ENCODE results near the gene CD300A. TPM values are rescaled to one million over a fixed set of nuclear protein-coding genes. Genes with fewer than 3 reads are reported as not detected.
"Not testable (repeated sequence)": the region's sequence is repeated elsewhere in the genome, so short reads cannot be mapped to it uniquely, and the experiment has no call there.

CD300A gene
- total RNA-seq, 1 donor from 2014 or later, result 2.4 TPM

DNA sequence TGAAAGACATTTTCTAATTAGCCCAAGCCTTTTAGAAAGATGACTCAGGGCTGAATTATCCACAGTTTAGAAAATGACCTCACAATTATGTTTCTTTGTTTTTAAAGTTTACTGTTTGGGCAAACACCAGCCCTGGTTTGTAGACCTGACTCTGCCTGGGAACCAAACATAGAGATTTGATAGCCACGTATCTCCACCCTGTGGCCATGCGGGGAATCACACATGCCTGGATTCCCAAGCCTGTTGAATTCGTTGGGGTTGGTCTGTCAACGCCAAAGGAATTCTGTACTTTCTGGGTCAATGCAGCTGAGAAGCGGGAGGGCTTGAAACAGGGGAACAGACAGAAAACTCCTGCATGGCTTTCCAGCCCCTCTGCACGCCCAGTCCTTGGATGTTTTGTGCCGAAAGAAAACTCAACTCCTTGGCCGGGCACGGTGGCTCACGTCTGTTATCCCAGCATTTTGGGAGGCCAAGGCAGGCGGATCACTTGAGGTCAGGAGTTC is 26.9 kb downstream of the CD300A start:
- DNase-seq (ENCODE audit: missing footprints) (peak; percentile 82), ATAC-seq (peak; percentile 70)
- intact Hi-C loops (cut with DNase I), result loop anchor here (2.0 to 5.0 kb wide), 2 partner anchors 125 to 191 kb away; no protein-coding TSS in a partner anchor

DNA sequence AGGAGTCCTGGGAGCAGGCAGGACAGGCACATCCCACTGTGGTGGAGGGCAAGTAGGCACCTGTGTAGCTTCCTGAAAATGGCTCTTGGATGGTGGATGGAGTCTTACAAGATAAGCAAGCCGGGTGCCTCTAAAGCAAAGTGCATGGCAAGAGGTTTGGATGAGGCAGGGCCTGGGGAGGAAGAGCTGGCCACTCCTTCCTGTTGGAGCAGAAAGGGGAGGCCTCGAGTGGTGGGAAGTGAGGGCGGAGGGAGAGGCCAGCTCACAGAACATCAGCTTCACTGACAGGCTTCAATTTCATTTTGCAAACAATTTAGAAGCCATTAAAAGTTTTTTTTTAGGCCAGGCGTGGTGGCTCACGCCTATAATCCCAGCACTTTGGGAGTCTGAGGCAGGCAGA is 31.0 kb downstream of the CD300A start:
- ATAC-seq, result no peak
- intact Hi-C loops (cut with DNase I), result no loop called here
- no peak for DNase-seq (ENCODE audit: missing footprints)

DNA sequence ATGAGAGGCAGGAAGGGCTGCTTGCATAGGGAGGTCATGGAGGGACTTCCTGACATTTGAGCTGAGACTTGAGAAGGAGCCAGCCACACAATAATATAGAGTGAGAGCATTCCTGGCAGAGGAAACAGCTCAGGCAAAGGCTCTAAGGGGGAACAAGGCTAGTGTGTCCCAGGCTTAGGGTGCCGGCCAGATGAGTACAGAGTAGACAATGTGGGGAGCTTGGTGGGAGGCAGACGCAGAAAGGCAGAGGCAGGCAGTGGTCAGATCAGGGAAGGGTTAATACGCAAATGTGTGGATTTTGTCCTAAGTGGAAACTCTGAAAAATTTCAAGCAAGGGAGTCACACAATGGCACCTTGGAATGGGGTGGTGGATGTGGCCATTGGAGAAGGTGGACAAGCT is 33.6 kb downstream of the CD300A start:
- intact Hi-C loops (cut with DNase I), result no loop called here
- ATAC-seq (no peak), DNase-seq (ENCODE audit: missing footprints) (no peak)

DNA sequence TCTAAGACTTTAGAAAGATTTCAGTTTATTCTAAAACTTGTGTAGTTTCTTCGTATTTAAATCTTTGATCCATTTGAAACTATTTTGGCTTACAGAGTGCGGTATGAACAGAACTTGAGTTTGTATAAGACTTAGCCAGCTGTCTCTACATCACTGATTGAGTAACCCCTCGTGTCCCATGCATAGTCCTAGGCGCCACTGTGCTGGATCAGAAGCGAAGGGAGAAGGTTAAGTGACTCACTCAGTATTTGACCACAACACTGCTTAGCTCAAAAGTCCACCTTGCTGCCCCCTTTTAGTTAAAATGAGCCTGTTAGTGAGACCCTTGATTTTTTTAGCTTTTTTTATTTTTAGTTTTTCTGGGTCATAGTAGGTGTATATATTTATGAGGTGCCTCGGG is 36.4 kb downstream of the CD300A start:
- DNase-seq (ENCODE audit: missing footprints) (no peak), ATAC-seq (no peak)
- intact Hi-C loops (cut with DNase I), result no loop called here

DNA sequence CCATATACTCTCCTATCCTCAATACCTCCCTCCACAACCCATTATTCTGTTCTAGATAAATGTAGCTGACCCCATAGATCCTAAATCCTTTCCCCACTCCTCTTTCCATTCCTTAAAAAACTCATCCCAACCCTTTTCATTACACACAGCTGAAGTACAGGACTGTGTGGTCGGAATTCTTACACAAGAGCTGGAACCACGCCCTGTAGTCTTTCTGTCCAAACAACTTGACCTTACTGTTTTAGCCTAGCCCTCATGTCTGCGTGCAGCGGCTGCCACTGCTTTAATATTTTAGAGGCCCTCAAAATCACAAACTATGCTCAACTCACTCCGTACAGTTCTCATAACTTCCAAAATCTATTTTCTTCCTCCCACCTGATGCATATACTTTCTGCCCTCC is 37.5 kb downstream of the CD300A start:
- intact Hi-C loops (cut with DNase I); ATAC-seq; DNase-seq (ENCODE audit: missing footprints): not testable (repeated sequence)

DNA sequence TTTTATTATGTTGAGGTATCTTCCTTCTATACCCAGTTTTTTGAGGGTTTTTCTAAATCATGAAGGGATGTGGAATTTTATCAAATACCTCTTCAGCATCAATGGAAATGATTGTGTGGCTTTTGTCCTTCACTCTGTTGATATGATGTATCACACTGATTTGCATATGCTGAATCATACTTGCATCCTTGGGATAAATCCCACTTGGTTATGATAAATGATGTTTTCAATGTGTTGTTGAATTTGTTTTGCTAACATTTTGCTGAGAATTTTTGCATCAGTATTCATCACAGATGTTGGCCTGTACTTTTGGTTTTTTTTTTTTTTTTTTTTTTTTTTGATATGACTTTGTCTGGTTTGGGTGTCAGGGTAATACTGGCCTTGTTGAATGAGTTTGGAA is 41.7 kb downstream of the CD300A start:
- ATAC-seq (no peak), DNase-seq (ENCODE audit: missing footprints) (no peak)

DNA sequence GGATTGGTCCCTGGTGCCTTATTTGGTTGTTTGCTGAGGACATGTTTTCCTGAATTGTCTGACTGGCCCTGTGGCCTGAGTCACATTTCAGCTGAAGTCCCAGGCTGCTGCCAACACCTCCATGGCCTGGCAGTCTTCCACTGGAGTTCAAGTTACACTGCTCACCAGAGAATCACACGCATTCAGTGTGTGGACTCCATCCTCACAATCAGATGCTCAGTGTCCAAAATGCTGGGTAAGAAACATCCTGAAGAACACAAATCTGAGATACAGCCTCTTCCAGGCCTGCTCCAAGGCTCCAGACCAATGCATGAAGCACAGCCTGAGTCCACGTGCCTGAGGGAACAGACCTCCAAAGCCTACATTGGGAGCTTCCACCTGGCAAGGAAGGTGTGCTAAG is 45.6 kb downstream of the CD300A start:
- intact Hi-C loops (cut with DNase I), result no loop called here
- ATAC-seq (peak; percentile 67), DNase-seq (ENCODE audit: missing footprints) (no peak)

More for the DNA sequence above, 41.7 kb downstream of the CD300A start:
- intact Hi-C loops (cut with DNase I), result no loop called here

DNA sequence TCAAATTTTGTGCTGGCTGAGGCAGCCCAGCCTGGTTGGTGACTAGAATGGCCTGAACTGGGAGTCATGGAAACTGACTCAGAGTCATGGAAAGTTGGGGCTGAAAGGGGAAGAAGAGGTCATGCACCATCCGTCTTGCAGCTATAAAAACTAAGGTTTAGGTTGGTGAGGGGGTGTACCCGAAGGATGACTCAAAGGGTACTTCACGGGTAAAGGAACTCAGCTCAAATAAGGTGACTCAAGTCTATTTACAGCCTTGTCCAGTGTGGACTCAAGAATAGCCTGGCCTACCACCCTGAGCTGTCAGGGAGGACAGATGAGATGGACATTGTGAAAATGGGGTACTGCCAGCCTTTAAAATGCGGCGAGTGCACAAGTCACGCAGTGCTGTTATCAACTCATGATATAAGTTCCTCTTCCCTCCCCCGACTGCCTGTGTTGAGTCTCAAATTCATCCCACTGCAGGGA is 46.2 kb downstream of the CD300A start:
- DNase-seq (ENCODE audit: missing footprints), result no peak
- ATAC-seq, result peak; percentile 39
- intact Hi-C loops (cut with DNase I), result no loop called here

DNA sequence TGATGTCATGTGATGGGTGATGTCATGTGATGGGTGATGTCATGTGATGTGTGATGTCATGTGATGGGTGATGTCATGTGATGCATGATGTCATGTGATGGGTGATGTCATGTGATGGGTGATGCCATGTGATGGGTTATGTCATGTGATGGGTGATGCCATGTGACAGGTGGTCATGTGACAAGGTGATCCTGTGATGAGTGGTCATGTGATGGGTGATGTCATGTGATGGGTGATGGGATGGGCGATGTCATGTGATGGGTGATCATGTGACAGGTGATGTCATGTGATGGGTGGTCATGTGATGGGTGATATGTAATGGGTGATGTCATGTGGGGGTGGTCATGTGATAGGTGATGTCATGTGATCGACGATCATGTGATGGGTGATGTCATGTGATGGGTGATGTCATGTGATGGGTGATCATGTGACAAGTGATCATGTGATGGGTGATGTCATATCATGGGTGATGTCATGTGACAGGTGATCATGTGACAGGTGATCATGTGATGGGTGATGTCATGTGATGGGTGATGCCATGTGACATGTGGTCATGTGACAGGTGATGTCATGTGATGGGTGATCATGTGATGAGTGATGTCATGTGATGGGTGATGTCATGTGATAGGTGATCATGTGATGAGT is 47.7 kb downstream of the CD300A start:
- DNase-seq (ENCODE audit: missing footprints) (no peak), ATAC-seq (no peak)
- intact Hi-C loops (cut with DNase I), result no loop called here

DNA sequence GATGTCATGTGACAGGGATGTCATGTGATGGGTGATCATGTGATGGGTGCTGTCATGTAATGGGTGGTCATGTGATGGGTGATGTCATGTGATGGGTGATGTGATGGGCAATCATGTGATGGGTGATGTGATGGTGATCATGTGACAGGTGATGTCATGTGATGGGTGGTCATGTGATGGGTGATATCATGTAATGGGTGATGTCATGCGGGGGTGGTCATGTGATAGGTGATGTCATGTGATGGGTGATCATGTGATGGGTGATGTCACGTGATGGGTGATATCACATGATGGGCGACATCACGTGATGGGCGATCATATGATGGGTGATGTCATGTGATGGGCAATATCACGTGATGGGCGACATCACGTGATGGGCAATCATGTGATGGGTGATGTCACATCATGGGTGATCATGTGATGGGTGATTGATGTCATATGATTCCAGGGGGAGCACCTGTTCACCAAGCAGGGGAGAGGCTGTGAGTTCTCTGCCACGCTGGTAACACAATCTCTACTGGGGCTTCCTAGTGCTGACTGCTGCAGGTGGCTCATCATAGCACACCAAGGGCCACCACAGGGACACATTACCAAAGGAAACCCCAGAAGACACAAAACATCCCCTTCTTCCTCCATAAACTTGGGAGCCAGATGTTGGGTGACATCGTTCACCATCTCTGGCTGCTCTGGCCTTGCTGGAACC is 48.3 kb downstream of the CD300A start:
- intact Hi-C loops (cut with DNase I), result no loop called here
- ATAC-seq (no peak), DNase-seq (ENCODE audit: missing footprints) (no peak)

DNA sequence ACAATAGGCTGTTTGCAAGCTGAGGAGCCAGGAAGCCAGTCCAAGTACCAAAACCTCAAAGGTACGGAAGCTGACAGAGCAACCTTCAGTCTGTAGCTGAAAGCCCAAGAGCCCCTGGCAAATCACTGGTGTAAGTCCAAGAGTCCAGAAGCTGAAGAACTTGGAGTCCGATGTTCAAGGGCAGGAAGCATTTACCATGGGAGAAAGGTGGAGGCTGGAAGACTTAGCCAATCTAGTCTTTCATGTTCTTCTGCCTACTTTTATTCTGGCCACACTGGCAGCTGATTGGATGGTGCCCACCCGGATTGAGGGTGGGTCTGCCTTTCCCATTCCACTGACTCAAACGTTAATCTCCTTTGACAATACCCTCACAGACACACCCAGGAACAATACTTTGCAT is 49.5 kb downstream of the CD300A start:
- intact Hi-C loops (cut with DNase I), result no loop called here
- no peak for ATAC-seq

DNA sequence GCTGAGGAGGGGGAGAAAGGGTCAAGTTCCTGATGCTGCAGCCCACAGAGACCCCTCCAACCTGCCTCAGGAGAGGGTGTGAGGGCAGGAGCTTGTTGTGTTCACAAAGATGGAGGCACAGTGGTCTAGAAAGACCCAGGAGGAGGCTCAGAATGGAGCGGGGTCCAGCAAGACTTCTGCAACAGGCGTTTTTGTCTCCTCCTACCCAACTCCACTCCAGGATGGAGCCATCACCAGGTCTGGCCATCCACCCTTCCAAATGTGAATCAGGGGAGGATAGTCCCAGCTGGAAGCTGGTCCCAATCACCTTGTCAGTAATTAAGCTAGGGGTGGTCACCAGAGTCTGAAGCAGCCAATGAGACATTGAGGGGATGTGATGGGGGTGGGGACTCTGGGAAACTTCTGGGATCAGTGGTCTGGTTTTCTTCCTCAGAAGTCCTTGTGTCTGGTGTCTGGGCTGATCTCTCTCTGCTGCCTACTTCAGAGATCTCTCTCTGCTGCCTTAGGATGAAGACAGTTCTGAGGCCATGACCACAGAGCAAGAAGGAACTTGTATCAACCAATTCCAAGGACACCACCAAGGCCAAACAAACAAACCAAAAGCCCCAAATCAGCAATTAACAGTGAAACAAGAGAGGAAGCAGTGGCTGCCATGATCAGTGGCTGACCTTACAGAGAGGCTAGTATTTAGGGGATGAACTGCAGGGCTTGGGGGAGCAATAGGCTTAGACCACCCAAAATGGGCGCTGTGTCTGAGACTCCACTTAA is 50.3 kb downstream of the CD300A start:
- intact Hi-C loops (cut with DNase I), result no loop called here
- DNase-seq (ENCODE audit: missing footprints), result no peak
- no peak for ATAC-seq

More for the DNA sequence above, 49.5 kb downstream of the CD300A start:
- no peak for DNase-seq (ENCODE audit: missing footprints)

DNA sequence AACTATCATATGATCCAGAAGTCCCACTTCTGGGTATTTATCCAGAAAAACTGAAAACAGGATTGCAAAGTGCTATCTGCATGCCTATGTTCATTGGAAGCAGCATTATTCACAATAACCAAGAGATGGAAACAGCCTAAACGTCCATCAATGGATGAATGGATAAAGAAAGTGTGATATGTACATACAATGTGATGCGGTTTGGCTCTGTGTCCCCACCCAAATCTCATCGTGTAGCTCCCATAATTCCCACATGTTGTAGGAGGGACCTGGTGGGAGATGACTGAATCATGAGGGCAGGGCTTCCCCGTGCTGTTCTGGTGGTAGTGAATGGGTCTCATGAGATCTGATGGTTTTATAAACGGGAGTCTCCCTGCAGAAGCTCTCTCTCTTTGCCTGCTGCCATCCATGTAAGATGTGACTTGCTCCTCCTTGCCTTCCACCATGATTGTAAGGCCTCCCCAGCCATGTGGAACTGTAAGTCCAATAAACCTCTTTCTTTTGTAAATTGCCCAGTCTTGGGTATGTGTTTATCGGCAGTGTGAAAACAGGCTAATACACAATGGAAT is 52.1 kb downstream of the CD300A start:
- ATAC-seq; intact Hi-C loops (cut with DNase I); DNase-seq (ENCODE audit: missing footprints): not testable (repeated sequence)

DNA sequence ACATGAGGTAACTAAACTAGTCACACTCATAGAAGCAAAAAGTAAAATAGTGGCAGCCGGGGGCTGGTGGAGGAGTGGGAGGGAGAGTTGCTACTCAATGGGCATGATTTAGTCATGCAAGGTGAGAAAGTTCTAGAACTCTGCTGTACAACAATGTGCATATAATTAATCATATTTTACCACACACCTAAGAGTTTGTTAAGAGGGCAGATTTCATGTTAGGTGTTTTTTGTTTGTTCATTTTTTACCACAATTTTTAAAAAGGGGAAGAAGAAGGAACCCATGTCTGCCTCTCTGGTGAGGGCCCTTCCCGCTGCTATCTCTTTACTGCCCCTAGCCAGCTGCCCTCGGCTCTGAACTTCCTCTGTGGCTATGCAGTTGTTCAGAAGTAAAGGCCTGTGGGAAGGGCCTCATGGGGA is 53.6 kb downstream of the CD300A start:
- intact Hi-C loops (cut with DNase I), result no loop called here
- ATAC-seq (peak; percentile 66), DNase-seq (ENCODE audit: missing footprints) (peak; percentile 79)

DNA sequence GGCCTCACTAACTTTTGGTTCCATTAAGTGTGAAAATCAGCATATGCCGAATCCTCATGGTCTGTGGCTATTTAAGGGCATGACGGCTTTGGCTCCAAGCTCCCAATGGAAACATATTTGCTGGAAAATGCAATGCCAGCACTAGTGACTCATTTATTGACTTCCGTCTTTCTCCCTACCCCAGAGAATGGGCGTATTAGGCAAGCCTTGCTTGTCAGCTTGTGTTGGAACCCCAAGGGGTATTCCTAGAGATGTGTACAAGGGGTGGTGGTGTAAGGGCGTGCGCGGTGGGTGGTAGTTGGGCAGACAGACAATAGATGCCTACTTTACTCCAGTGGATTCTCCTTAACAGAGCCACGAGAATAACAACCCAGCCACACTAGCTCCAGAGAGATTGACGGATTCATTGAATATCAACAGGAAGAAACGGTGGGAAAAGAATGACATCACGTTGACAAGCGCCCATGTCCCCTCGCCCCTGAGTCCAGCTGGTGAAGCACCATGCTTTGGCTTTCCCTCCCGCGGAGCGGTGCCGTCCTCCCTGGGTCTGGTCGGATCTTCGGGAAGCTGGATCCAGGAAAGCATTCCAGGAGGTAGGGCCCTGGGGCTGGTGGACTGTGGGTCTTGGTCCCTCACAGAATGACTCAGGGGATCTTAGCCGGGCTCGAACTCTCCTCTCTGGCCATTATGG is 54.5 kb downstream of the CD300A start:
- DNase-seq (ENCODE audit: missing footprints) (no peak), ATAC-seq (peak; percentile 72)
- intact Hi-C loops (cut with DNase I), result no loop called here

DNA sequence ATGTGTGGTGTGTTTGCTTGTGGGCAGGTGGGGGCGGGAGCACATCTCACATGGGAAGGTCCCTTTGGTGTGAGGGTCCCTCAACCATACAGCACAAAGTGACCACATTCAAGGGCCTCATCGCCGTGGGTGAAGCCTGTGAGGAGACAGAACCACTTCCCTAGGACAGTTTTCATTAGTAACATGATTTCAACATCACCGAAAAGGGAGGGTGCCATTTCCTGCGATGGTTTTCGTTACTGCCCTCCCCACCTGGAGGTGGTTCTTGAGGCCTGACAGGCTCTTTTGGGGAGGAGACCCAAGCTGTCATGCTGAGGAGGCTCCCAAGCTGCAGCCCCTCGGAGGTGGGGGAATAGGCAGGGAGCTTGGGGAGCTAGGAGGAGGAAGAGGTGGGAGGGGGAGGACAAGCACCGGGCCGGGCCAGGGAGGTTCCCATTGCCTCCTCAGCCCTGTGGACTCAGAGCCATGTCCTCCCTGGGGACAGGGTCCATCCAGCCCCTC is 55.3 kb downstream of the CD300A start:
- intact Hi-C loops (cut with DNase I), result no loop called here
- DNase-seq (ENCODE audit: missing footprints), result no peak
- peak; percentile 33 for ATAC-seq

DNA sequence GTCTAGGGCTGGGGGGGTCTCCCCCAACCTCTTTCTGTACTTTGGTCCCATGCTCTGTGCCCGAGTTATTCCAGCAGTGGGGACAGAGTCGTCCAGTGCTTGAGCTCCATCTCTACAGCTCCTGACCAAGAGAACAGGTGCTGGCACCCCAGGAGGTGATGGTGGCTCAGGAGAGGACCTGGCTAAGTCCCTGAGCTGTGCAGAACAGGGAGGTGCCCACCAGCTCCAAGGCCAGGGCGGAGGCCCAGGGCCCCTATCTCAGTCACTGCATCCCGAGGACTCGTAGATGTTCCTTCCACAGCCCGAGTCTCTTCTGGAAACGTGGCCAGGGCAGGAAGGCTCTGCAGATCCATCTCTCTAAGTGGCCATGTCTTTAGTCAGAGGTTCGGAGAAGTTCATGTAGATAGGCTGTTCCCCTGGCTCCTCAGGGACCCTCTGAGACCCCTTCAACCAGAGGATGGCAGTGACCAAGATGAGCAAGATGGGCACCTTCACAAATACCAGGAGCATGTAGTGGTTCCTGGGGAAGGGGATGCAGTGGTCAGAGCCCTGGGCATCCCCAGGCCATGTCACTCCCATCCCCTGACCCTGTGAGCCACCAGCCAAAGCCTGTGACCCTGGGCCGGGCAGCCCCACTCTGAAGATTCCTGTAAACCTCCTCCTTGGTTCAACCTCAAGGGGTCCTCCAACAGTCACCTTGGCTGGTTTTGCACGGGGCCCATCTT is 56.1 kb downstream of the CD300A start:
- ATAC-seq (no peak), DNase-seq (ENCODE audit: missing footprints) (no peak)
- intact Hi-C loops (cut with DNase I), result no loop called here

DNA sequence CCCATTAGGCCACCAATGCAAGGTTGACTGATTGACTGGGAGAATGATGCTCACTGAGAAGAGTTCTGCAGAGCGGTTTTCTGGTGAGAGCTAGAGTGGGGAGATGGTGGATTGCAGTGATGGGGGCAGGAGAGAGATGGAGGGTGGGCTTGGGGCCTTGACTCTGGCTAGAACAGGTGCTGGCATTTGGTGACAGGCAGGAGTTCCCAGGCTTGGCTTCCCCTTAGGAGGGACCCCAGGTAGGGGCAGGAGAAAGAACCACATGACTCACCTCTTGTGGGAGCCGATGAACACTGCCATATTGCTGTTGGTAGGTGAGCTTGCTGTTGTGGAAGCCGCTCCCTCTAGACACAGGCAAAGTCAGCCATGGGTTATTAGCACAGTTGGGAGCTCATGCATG is 56.9 kb downstream of the CD300A start:
- intact Hi-C loops (cut with DNase I), result no loop called here
- DNase-seq (ENCODE audit: missing footprints), result no peak
- ATAC-seq, result no peak

All from Right ventricle myocardium inferior (tissue), 1 donor.